Natural killer cell (primary cell): ENCODE measurements around the gene SERP2. TPM values are rescaled to one million over a fixed set of nuclear protein-coding genes. Genes with fewer than 3 reads are reported as not detected.
"Not testable (repeated sequence)": the region's sequence is repeated elsewhere in the genome, so short reads cannot be mapped to it uniquely, and the experiment has no call there.

ENCODE experiments used
- ATAC-seq, 3 donors: fragments of 150-1000 bp in 2 of 3; fragments of 200-7000 bp in 1 of 3; cut with Tn5 transposase; 1 replicate in 1 of 3; 2 replicates in 2 of 3; pipeline ENCODE4 v1.10.0; 2021; ENCODE audit warnings: mild to moderate bottlenecking in 2 of 3, moderate library complexity in 2 of 3
- DNase-seq, 2 donors: peaks; one replicate each; pipeline versions ENCODE4 v3.0.0 to v3.0.0-alpha.2; 2013 to 2021; ENCODE audit warnings: mixed read lengths in 1 of 2
- H3K27ac ChIP-seq: one replicate; pipeline ENCODE4 v1.5.1; 2013; ENCODE audit warnings: mild to moderate bottlenecking, low read length
- H3K27me3 ChIP-seq: one replicate; pipeline ENCODE4 v1.6.1; 2013; ENCODE audit warnings: low read length; ENCODE audit not compliant: control insufficient read depth, insufficient read depth
- H3K36me3 ChIP-seq: one replicate; pipeline ENCODE4 v1.6.1; 2013; ENCODE audit warnings: low read length; ENCODE audit not compliant: control insufficient read depth, insufficient read depth
- H3K4me1 ChIP-seq: one replicate; pipeline ENCODE4 v1.6.1; 2013; ENCODE audit warnings: low read length; ENCODE audit not compliant: control insufficient read depth, insufficient read depth
- H3K4me3 ChIP-seq: one replicate; pipeline ENCODE4 v1.5.1; 2013; ENCODE audit warnings: low read length
- H3K9me3 ChIP-seq: one replicate; pipeline ENCODE4 v1.6.1; 2013; ENCODE audit warnings: low read length; ENCODE audit not compliant: control insufficient read depth, insufficient read depth
- H3K27ac Mint-ChIP-seq, 2 donors: one replicate each; pipeline ENCODE4 v1.8.0; 2022; ENCODE audit warnings: mild to moderate bottlenecking in 2 of 2, mixed read lengths in 2 of 2, moderate library complexity in 1 of 2
- H3K27me3 Mint-ChIP-seq, 2 donors: one replicate each; pipeline ENCODE4 v1.8.0; 2022; ENCODE audit warnings: low read depth in 2 of 2, mixed read lengths in 2 of 2
- H3K36me3 Mint-ChIP-seq: one replicate; pipeline ENCODE4 v1.8.0; 2022; ENCODE audit warnings: mixed read lengths
- H3K4me1 Mint-ChIP-seq, 2 donors: one replicate each; pipeline ENCODE4 v1.8.0; 2022; ENCODE audit warnings: mixed read lengths in 2 of 2
- H3K4me3 Mint-ChIP-seq: one replicate; pipeline ENCODE4 v1.8.0; 2022; ENCODE audit warnings: mild to moderate bottlenecking, moderate library complexity, mixed read lengths
- H3K9me3 Mint-ChIP-seq, 2 donors: one replicate each; pipeline ENCODE4 v1.8.0; 2022; ENCODE audit warnings: mixed read lengths in 2 of 2
- WGBS: methylation state at CpG from one replicate; pipeline ENCODE4 v1.1.7; 2013; ENCODE audit warnings: missing lambda C conversion rate; ENCODE audit not compliant: insufficient coverage; 5-methylcytosine and 5-hydroxymethylcytosine counted together
- intact Hi-C: fragments of 100-400 bp; cut with micrococcal nuclease; formaldehyde crosslinking; loops from one replicate; pipeline ENCODE4 v1.14.2; 2022
- total RNA-seq, 4 donors: library from RNA; stranded (reverse); fragments of 120-200 nt in 1 of 4; gene quantifications; one replicate each; pipeline versions ENCODE4 v1.2.3 to v1.2.4, GENCODE V29; 2013 to 2022
- TF ChIP-seq, protein P1 (sequence below): fragments of 200-600 bp; IDR thresholded peaks from one replicate; pipeline ENCODE4 v1.8.0; 2022; ENCODE audit warnings: antibody characterized with exemption

SERP2 gene
- total RNA-seq, result 1 to 10 TPM; 2.0 to 4.1 (median 3.2) TPM
- 3.2 TPM for total RNA-seq (2013)

GRCh38 chr13:44373601-44374347 lies at the start of gene SERP2:
TSS of gene SERP2 (plus strand) at chr13:44373824. CDS start at chr13:44374026, 202 bp downstream.
- H3K9me3 ChIP-seq, result no peaks in the 10 kb centered on the region
- H3K27me3 Mint-ChIP-seq, result peaks cover 0 to 11% of the 10 kb centered on the region in 2 donors
- TF ChIP-seq, protein P1, sequence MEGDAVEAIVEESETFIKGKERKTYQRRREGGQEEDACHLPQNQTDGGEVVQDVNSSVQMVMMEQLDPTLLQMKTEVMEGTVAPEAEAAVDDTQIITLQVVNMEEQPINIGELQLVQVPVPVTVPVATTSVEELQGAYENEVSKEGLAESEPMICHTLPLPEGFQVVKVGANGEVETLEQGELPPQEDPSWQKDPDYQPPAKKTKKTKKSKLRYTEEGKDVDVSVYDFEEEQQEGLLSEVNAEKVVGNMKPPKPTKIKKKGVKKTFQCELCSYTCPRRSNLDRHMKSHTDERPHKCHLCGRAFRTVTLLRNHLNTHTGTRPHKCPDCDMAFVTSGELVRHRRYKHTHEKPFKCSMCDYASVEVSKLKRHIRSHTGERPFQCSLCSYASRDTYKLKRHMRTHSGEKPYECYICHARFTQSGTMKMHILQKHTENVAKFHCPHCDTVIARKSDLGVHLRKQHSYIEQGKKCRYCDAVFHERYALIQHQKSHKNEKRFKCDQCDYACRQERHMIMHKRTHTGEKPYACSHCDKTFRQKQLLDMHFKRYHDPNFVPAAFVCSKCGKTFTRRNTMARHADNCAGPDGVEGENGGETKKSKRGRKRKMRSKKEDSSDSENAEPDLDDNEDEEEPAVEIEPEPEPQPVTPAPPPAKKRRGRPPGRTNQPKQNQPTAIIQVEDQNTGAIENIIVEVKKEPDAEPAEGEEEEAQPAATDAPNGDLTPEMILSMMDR, result no peak
- WGBS, result 5% methylated on average over 75 of the region's 83 CpGs
- H3K27ac ChIP-seq, result no peak within 1 kb of the TSS
- no peaks in the 10 kb centered on the region for H3K36me3 Mint-ChIP-seq
- peak within 1 kb of the TSS in 1 of 2 donors; percentile 68 for H3K27ac Mint-ChIP-seq
- H3K4me1 Mint-ChIP-seq, result peaks cover 12 to 19% of the 10 kb centered on the region in 2 donors
- no peaks in the 10 kb centered on the region for H3K9me3 Mint-ChIP-seq
- intact Hi-C loops, result no loop called here
- DNase-seq (peak; percentile 9 to 22), ATAC-seq (peak; percentile 39 to 60 (median 60))
- no peaks in the 10 kb centered on the region for H3K27me3 ChIP-seq
- H3K4me3 ChIP-seq, result peak within 1 kb of the TSS; percentile 29
- peaks cover 5% of the 10 kb centered on the region for H3K4me1 ChIP-seq
- H3K4me3 Mint-ChIP-seq, result peak within 1 kb of the TSS; percentile 79
- no peaks in the 10 kb centered on the region for H3K36me3 ChIP-seq

- no peak overlapping the region for H3K4me3 Mint-ChIP-seq
- TF ChIP-seq, protein P1, result no peak
- H3K27me3 ChIP-seq, result no peaks in the 10 kb centered on the region
- peaks cover 0 to 3% of the 10 kb centered on the region in 2 donors for H3K27me3 Mint-ChIP-seq
- H3K36me3 ChIP-seq, result no peaks in the 10 kb centered on the region
- no peaks in the 10 kb centered on the region for H3K4me1 Mint-ChIP-seq
- no peaks in the 10 kb centered on the region for H3K36me3 Mint-ChIP-seq
- H3K4me3 ChIP-seq, result no peak overlapping the region
- no peak for DNase-seq
- no peak overlapping the region for H3K27ac Mint-ChIP-seq
- intact Hi-C loops, result no loop called here
- no peak overlapping the region for H3K27ac ChIP-seq
- 93% methylated on average over 2 of the region's 2 CpGs for WGBS
- no peak for ATAC-seq
- no peaks in the 10 kb centered on the region for H3K4me1 ChIP-seq
- H3K9me3 Mint-ChIP-seq, result no peaks in the 10 kb centered on the region
- no peaks in the 10 kb centered on the region for H3K9me3 ChIP-seq
Observed at GRCh38 chr13:44326961-44327360, 46.7 kb upstream of the SERP2 start.

DNA sequence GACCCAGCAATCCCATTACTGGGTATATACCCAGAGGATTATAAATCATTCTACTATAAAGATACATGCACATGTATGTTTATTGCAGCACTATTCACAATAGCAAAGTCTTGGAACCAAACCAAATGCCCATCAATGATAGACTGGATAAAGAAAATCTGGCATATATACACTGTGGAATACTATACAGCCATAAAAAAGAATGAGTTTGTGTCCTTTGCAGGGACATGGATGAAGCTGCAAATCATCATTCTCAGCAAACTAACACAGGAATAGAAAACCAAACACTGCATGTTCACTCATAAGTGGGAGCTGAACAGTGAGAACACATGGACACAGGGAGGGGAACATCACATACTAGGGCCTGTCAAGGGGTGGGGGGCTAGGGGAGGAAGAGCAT lies 44.6 kb upstream of the SERP2 start:
- DNase-seq, ATAC-seq, H3K4me3 Mint-ChIP-seq, H3K9me3 Mint-ChIP-seq, H3K4me1 Mint-ChIP-seq, H3K9me3 ChIP-seq, H3K27me3 ChIP-seq, H3K27ac Mint-ChIP-seq, H3K4me3 ChIP-seq, H3K36me3 ChIP-seq, intact Hi-C loops, H3K36me3 Mint-ChIP-seq, H3K27ac ChIP-seq, H3K4me1 ChIP-seq, H3K27me3 Mint-ChIP-seq: not testable (repeated sequence)

- no peaks in the 10 kb centered on the region for H3K36me3 Mint-ChIP-seq
- H3K4me3 Mint-ChIP-seq, result no peak overlapping the region
- H3K9me3 Mint-ChIP-seq, result no peaks in the 10 kb centered on the region
- TF ChIP-seq, protein P1, result no peak
- intact Hi-C loops, result no loop called here
- H3K4me3 ChIP-seq, result no peak overlapping the region
- ATAC-seq, result no peak
- WGBS, result 89% methylated on average over 10 of the region's 10 CpGs
- DNase-seq, result no peak
- H3K27me3 ChIP-seq, result no peaks in the 10 kb centered on the region
- peaks cover 2% of the 10 kb centered on the region for H3K4me1 ChIP-seq
- no peaks in the 10 kb centered on the region for H3K9me3 ChIP-seq
- H3K36me3 ChIP-seq, result no peaks in the 10 kb centered on the region
- peaks cover 7% of the 10 kb centered on the region in 2 donors for H3K4me1 Mint-ChIP-seq
- peaks cover 0 to 3% of the 10 kb centered on the region in 2 donors for H3K27me3 Mint-ChIP-seq
- H3K27ac ChIP-seq, result no peak overlapping the region
- no peak overlapping the region for H3K27ac Mint-ChIP-seq
Observed at GRCh38 chr13:44329909-44330545, 43.6 kb upstream of the SERP2 start.
